ENCODE data around the gene ETV5. TPM values are rescaled to one million over a fixed set of nuclear protein-coding genes. Genes with fewer than 3 reads are reported as not detected.

The ETV5 gene
- total and polyA plus RNA-seq, 4 donors = 3.3 to 14.9 (median 5.5) TPM

- Histone ChIP-seq H3K27ac (ENCODE audit: low read depth in 1 of 2, low read length in 2 of 2) (no peak overlapping the region), H3K27me3 (ENCODE audit: control insufficient read depth in 4 of 4, insufficient read depth in 4 of 4, low read length in 3 of 4) (no peaks in the 10 kb centered on the region), H3K36me3 (ENCODE audit: control insufficient read depth in 4 of 4, insufficient read depth in 3 of 4, low read depth in 1 of 4, low read length in 3 of 4) (no peaks in the 10 kb centered on the region), H3K4me3 (ENCODE audit: low read depth in 1 of 3, low read length in 3 of 3) (no peak overlapping the region), H3K9me3 (ENCODE audit: control insufficient read depth in 4 of 4, low read length in 3 of 4) (no peaks in the 10 kb centered on the region), H3K4me1 (ENCODE audit: control insufficient read depth in 4 of 4, insufficient read depth in 4 of 4, low read length in 3 of 4) (no peaks in the 10 kb centered on the region), H3K9ac (ENCODE audit: low read depth in 1 of 2, low read length in 2 of 2) (no peak overlapping the region)
- DNase-seq (ENCODE audit: low spot score) = no peak
- TF ChIP-seq HNF4G (IDR thresholded peaks at IDR 0.05) (no peak), TAF1 (conservative IDR thresholded peaks at IDR 0.05) (no peak), GABPA (IDR thresholded peaks at IDR 0.05 in 1 of 2, conservative IDR thresholded peaks at IDR 0.05 in 1 of 2) (no peak), NR2F2 (IDR thresholded peaks at IDR 0.05) (no peak), SP1 (IDR thresholded peaks at IDR 0.05) (no peak), CTCF (IDR thresholded peaks at IDR 0.05; ENCODE audit: low read depth, low read length, missing input control) (no peak), MAX (IDR thresholded peaks at IDR 0.05) (no peak), YY1 (IDR thresholded peaks at IDR 0.05) (no peak), FOXA1 (IDR thresholded peaks at IDR 0.05) (no peak), HNF4A (conservative IDR thresholded peaks at IDR 0.05) (no peak), FOXA2 (IDR thresholded peaks at IDR 0.05) (no peak), JUND (IDR thresholded peaks at IDR 0.05) (no peak), RXRA (IDR thresholded peaks at IDR 0.05) (no peak), EGR1 (IDR thresholded peaks at IDR 0.05; ENCODE audit: low read depth in 2 of 2) (no peak), ATF3 (IDR thresholded peaks at IDR 0.05) (no peak), RAD21 (IDR thresholded peaks at IDR 0.05) (no peak)
- TF ChIP-seq, protein P1, sequence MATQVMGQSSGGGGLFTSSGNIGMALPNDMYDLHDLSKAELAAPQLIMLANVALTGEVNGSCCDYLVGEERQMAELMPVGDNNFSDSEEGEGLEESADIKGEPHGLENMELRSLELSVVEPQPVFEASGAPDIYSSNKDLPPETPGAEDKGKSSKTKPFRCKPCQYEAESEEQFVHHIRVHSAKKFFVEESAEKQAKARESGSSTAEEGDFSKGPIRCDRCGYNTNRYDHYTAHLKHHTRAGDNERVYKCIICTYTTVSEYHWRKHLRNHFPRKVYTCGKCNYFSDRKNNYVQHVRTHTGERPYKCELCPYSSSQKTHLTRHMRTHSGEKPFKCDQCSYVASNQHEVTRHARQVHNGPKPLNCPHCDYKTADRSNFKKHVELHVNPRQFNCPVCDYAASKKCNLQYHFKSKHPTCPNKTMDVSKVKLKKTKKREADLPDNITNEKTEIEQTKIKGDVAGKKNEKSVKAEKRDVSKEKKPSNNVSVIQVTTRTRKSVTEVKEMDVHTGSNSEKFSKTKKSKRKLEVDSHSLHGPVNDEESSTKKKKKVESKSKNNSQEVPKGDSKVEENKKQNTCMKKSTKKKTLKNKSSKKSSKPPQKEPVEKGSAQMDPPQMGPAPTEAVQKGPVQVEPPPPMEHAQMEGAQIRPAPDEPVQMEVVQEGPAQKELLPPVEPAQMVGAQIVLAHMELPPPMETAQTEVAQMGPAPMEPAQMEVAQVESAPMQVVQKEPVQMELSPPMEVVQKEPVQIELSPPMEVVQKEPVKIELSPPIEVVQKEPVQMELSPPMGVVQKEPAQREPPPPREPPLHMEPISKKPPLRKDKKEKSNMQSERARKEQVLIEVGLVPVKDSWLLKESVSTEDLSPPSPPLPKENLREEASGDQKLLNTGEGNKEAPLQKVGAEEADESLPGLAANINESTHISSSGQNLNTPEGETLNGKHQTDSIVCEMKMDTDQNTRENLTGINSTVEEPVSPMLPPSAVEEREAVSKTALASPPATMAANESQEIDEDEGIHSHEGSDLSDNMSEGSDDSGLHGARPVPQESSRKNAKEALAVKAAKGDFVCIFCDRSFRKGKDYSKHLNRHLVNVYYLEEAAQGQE (IDR thresholded peaks at IDR 0.05) = no peak
- TF ChIP-seq, protein P2, sequence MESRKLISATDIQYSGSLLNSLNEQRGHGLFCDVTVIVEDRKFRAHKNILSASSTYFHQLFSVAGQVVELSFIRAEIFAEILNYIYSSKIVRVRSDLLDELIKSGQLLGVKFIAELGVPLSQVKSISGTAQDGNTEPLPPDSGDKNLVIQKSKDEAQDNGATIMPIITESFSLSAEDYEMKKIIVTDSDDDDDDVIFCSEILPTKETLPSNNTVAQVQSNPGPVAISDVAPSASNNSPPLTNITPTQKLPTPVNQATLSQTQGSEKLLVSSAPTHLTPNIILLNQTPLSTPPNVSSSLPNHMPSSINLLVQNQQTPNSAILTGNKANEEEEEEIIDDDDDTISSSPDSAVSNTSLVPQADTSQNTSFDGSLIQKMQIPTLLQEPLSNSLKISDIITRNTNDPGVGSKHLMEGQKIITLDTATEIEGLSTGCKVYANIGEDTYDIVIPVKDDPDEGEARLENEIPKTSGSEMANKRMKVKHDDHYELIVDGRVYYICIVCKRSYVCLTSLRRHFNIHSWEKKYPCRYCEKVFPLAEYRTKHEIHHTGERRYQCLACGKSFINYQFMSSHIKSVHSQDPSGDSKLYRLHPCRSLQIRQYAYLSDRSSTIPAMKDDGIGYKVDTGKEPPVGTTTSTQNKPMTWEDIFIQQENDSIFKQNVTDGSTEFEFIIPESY (IDR thresholded peaks at IDR 0.05) = no peak
- 86% methylated on average over 7 of the region's 7 CpGs for WGBS
Observed at GRCh38 chr3:186042521-186043202, 66.2 kb downstream of the ETV5 start.
